Gastrocnemius medialis (tissue), 4 donors: ENCODE results near the gene DSTYK.

Experiments
- CTCF ChIP-seq, 5 experiments: fragments of 450-650 bp in 3 of 5; fragments of 200-600 bp in 2 of 5; sonication (generic) in 2 of 5; IDR thresholded peaks in 4 of 5; conservative IDR thresholded peaks in 1 of 5; 1 replicate in 4 of 5; 2 replicates in 1 of 5; pipeline ENCODE4 v1.5.1; 2016 to 2019; ENCODE audit warnings: antibody characterized with exemption in 5 of 5, mild to moderate bottlenecking in 3 of 5, moderate library complexity in 3 of 5
- POLR2A ChIP-seq, 2 donors: fragments of 450-650 bp; IDR thresholded peaks; one replicate each; pipeline ENCODE4 v1.6.1; 2017; ENCODE audit warnings: antibody characterized with exemption in 2 of 2, mild to moderate bottlenecking in 2 of 2, moderate library complexity in 2 of 2

DNA sequence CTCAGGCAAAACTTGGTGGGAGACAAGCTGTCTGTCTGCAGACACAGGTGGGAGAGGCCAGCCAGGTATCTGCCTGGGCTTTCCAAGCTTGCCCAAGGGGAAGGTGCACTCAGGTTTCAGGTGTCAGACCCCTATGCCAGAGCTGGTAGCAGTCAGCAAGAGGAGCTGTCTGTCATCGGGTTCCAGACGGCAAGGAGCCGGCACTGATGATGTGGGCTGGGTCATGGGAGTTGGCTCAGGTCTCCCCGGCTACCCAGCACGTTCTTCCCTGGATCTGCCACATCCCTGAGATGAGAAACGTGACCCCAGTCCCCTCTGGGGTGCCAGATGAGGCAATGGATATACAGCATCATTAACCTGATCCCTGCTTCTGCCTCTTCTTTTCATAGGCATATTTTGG, 39.2 kb upstream of the DSTYK start:
- no peak for TF ChIP-seq POLR2A (IDR thresholded peaks at IDR 0.05)
- no peak for TF ChIP-seq CTCF (IDR thresholded peaks at IDR 0.05 in 4 of 5, conservative IDR thresholded peaks at IDR 0.05 in 1 of 5)
